Gastroesophageal sphincter (tissue), 2 donors: Measurements from ENCODE around the gene CEMIP2.

Experiments
- EP300 ChIP-seq: sonication (generic); formaldehyde crosslinking; IDR thresholded peaks from one replicate; pipeline ENCODE4 v1.6.1; 2017; ENCODE audit warnings: antibody characterized with exemption, mild to moderate bottlenecking
- POLR2A ChIP-seq, 2 donors: fragments of 450-650 bp; IDR thresholded peaks; one replicate each; pipeline ENCODE4 v1.6.1; 2017; ENCODE audit warnings: antibody characterized with exemption in 2 of 2, mild to moderate bottlenecking in 2 of 2, moderate library complexity in 1 of 2

GRCh38 chr9:71665247-71665646, 103.1 kb downstream of the CEMIP2 start:
- TF ChIP-seq POLR2A (IDR thresholded peaks at IDR 0.05) (no peak), EP300 (no peak)
